Mononuclear cell (primary cell): Measurements from ENCODE around the gene MMP15. TPM values are rescaled to one million over a fixed set of nuclear protein-coding genes. Genes with fewer than 3 reads are reported as not detected.

ENCODE experiments used
- H3K27me3 ChIP-seq: 2 replicates; pipeline ENCODE4 v1.6.0; 2011; ENCODE audit warnings: low read length, control low read depth; ENCODE audit not compliant: insufficient read depth
- H3K4me1 ChIP-seq: 2 replicates; pipeline ENCODE4 v1.5.1; 2011; ENCODE audit warnings: mild to moderate bottlenecking, low read length, control low read depth; ENCODE audit not compliant: insufficient read depth
- H3K4me3 ChIP-seq: 2 replicates; pipeline ENCODE4 v1.5.1; 2011; ENCODE audit warnings: mild to moderate bottlenecking, low read length, moderate library complexity
- H3K9me3 ChIP-seq: 2 replicates; pipeline ENCODE4 v1.5.1; 2011; ENCODE audit warnings: low read depth, mild to moderate bottlenecking, control low read depth, low read length
- total RNA-seq: library from RNA; depleted of rRNA; stranded (reverse); fragments of >200 nt; gene quantifications from one replicate; pipeline ENCODE4 v1.2.3, GENCODE V29; 2012

MMP15 gene
- total RNA-seq, 1 donor, result 0.10 TPM

DNA sequence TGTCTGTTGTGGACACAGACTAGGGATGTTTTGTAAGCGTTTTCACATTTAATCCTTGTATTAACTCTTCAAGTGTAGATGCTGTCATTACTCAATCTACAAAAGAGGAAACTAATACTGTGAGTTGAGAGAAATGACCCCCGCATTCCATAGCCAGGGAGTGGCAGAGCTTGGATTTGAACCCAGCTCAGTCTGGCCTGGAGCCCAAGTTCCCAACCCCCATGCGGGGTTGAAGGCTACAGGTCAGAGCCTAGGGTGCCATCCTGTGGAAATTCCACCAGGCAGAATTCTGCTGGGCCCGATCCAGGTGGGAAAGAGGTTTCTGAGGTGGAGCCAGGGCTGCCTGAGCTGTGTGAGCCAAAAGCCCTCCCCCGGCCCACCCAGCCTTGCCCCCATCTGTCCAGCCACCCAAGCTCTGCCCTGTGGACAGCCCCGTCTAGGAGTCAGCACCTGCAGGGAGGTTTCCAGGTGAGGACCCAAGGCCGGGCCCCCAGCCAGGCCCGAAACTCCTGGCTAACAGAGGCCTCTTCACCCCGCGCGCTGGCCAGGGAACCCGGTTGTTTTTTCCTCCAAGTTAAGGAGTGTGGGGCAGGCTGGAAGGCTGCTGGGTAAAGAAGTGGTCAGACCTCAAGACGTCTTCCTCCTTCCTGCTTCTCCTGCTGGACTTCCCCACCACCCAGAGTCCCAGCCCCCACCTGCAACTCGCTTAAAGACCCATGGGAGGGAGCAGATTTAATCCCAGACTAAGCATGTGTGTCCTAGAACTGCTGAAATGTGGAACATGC is 5.7 kb downstream of the MMP15 start:
- Histone ChIP-seq H3K4me3 (no peak overlapping the region), H3K4me1 (peaks cover 12% of the 10 kb centered on the region), H3K9me3 (no peaks in the 10 kb centered on the region), H3K27me3 (peaks cover 15% of the 10 kb centered on the region)

DNA sequence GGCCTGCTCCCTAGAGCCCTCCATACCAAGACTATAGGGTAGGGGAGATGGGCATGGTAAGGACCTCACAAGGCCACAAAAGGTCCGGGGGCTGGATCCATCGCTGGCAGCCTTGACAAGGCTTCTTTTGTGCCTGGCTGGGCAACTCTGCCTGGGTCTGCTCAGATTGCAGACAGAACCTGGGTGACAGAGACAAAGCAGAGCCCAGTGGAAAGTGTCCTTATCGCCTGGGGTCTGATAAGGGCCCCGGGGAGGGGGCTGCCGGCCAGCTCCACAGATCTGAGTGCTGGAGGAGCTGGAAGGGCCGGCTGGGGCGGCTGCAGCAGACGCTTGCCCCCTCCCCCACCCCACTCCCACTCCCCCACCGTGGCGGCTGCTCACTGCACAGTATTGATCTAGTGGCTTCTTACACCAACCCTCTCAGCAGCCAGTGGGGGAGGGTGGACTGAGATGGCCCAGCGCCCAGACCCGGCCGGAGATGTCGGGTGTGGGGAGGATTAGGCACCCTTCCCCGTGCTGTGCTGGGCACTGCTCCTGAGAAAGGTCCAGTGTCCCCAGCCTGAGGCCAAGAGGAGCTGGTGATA is 7.2 kb downstream of the MMP15 start:
- H3K27me3 ChIP-seq, result peaks cover 3% of the 10 kb centered on the region
- H3K4me3 ChIP-seq, result no peak overlapping the region
- H3K4me1 ChIP-seq, result no peaks in the 10 kb centered on the region
- no peaks in the 10 kb centered on the region for H3K9me3 ChIP-seq

DNA sequence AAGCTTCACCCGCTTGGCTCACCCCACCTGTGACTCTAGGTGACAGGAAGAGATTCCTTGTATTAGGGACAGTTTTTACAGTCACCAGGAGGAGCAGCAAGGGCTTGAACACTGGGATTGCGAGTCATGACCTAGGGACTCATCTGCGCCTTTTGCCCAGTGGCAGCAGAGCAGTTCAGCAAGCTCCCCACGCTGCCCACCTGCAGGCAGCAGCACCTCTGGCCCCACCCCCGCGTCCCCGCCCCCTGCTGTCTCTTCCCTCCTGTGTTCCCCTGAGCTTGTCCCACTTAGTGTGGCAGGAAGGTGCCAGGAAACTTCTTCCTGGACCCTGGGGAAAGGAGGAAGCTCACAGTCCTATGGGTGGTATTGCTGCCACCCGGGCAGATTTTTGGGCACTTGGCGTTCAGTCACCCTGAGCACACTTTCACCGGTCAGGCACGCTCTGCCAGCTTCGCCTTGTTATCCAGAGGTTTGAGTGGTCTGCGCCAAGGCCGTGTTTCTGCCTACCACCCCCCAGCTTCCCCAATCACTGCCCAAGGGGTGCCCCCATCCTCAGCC is 8.7 kb downstream of the MMP15 start:
- H3K27me3 ChIP-seq, result no peaks in the 10 kb centered on the region
- H3K9me3 ChIP-seq, result no peaks in the 10 kb centered on the region
- H3K4me3 ChIP-seq, result no peak overlapping the region
- H3K4me1 ChIP-seq, result no peaks in the 10 kb centered on the region

DNA sequence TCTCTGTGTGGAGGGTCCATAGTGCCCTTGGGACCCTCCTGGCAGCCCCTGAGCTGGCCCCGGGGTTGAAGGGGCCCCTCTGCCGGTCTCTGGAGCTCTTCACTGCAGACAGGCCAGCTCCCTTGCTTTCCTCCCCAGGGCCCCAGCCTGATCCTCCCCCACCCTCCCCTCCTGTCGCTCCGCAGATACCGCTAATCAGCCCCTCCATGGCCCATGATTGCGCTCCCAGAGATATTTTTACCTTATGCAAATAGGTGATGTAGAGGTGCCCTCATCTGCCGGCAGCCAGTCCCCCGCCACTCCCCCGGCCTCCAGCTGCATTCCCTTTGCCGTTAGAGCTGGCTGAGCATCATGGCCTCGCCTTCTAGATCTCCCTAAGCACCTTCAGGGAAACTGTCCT is 9.2 kb downstream of the MMP15 start:
- H3K9me3 ChIP-seq, result no peaks in the 10 kb centered on the region
- no peak overlapping the region for H3K4me3 ChIP-seq
- no peaks in the 10 kb centered on the region for H3K27me3 ChIP-seq
- H3K4me1 ChIP-seq, result no peaks in the 10 kb centered on the region

DNA sequence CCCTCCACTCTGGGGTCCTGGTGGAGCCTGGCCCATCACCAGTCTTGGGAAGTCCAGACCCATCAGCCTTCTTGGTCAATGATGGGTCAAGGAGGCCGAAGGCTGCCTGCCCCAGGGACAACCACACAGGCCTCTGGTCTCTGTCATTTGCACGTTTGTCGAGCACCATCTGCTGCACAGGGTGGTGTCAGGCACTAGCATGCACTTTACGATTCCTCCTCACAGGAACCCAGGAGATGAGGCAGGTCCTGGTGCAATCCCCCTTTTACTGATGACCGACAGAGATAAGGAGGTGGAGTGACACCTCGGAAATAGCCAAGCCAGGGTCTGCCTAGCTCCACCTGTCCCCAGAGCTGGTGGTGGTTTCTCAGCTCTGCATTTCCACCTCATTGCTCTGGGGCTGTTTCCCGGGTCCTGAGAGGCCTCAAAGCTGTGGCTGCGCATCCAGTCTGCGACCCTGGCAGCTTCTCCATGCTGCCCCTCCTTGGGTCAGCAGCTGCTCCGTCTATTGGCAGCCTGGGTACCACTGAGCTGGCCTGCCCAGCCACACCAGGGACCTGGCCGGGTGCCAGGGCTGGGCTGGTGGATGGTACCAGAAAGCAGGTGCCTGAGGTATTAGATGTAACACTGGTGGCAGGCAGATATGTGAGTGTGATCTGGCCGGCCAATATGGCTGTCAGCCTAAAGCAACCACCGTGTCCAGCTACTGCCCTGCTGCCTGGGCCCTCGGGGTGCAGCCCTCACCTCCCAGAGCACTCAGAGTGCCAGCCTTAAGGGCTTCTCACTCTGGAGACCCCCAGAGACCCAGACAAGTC is 10.0 kb downstream of the MMP15 start:
- Histone ChIP-seq H3K4me3 (no peak overlapping the region), H3K27me3 (no peaks in the 10 kb centered on the region), H3K4me1 (no peaks in the 10 kb centered on the region), H3K9me3 (no peaks in the 10 kb centered on the region)

DNA sequence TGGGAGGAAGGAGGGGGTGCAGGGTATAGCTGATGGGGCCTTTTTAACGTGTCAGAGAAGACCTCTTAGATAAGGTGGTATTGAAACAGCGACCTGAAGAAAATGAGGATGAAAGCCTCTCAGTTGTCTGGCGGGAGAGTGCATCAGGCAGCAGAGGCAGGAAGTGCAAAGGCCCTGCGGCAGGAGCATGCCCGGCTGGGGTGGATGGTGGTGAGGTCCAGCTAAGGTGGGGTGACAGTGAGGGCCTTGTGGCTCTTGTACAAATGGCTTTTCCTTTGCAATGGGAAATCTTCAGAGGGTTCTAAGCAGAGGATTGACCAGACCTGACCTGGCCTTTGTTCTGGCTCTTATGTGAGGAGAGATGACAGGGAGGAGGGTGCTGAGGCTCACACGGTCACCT is 11.4 kb downstream of the MMP15 start:
- Histone ChIP-seq H3K9me3 (no peaks in the 10 kb centered on the region), H3K4me3 (no peak overlapping the region), H3K27me3 (no peaks in the 10 kb centered on the region), H3K4me1 (no peaks in the 10 kb centered on the region)

DNA sequence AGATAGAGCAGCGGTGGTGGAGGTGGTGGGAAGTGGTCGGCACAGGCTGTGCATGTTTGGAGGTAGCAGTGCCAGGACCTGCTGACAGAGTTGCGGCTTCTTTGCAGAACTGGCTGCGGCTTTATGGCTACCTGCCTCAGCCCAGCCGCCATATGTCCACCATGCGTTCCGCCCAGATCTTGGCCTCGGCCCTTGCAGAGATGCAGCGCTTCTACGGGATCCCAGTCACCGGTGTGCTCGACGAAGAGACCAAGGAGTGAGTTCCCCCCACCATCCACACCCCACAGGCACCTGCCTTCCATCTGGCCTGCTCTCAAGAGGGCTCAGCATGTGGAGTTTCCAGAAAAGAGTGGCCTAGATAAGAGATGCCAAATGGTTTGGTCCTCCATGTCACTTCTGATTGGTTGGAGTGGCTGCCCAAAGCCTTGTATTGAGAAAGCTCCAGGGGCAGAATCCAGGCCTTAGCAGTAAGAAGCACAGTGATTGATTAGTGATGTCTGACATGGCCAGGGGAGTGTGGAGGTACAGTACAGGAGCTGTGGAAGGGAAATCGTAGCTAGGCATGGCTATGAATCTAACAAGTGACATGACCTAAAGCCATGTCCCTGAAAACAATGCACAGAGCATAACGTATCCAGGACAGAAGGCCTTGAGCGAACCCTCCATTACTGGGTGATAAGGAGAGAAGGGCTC is 12.0 kb downstream of the MMP15 start:
- H3K27me3 ChIP-seq, result no peaks in the 10 kb centered on the region
- no peak overlapping the region for H3K4me3 ChIP-seq
- no peaks in the 10 kb centered on the region for H3K4me1 ChIP-seq
- H3K9me3 ChIP-seq, result no peaks in the 10 kb centered on the region

DNA sequence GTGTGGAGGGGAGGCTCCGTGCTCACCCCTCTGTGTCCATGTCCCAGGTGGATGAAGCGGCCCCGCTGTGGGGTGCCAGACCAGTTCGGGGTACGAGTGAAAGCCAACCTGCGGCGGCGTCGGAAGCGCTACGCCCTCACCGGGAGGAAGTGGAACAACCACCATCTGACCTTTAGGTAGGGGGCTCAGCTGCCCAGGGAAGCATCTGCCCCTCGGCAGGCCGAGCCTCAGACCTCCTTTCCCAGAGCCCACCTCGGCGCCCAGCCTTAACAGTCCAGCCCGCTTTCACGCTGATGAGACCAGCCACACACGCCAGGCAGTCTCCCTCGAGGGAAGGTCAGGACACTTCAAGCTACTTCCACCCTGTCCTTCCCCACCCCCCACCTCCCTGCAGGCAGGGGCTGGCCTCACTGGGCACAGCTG is 12.7 kb downstream of the MMP15 start:
- H3K27me3 ChIP-seq, result no peaks in the 10 kb centered on the region
- H3K4me3 ChIP-seq, result no peak overlapping the region
- H3K4me1 ChIP-seq, result no peaks in the 10 kb centered on the region
- no peaks in the 10 kb centered on the region for H3K9me3 ChIP-seq

DNA sequence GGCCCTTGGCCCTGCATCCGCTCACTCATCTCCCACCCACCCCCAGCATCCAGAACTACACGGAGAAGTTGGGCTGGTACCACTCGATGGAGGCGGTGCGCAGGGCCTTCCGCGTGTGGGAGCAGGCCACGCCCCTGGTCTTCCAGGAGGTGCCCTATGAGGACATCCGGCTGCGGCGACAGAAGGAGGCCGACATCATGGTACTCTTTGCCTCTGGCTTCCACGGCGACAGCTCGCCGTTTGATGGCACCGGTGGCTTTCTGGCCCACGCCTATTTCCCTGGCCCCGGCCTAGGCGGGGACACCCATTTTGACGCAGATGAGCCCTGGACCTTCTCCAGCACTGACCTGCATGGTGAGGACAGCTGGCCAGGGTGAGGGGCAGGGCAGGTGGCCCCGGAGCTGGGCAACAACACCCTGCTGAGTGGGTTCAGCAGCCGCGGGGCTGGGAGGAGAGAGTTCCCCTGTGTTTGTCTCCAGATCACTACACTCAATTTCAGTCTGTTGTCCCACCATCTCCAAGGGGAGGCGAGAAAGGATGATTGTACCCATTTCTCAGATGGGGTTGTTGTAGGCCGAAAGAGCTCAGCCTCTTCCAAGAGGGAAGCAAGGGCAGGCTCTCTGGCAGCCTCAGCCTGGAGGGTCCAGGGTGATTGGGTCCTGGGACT is 14.4 kb downstream of the MMP15 start:
- no peaks in the 10 kb centered on the region for H3K4me1 ChIP-seq
- H3K27me3 ChIP-seq, result no peaks in the 10 kb centered on the region
- no peak overlapping the region for H3K4me3 ChIP-seq
- H3K9me3 ChIP-seq, result no peaks in the 10 kb centered on the region

DNA sequence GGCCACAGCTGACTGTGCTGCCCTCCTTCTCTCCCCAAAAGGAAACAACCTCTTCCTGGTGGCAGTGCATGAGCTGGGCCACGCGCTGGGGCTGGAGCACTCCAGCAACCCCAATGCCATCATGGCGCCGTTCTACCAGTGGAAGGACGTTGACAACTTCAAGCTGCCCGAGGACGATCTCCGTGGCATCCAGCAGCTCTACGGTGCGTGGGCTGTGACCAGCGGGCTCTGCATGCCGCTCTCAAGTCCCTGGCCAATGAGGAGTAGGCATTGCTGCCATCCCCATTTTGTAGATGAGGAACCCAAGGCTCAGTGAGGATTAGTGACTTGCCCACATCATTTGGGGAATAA is 14.9 kb downstream of the MMP15 start:
- Histone ChIP-seq H3K9me3 (no peaks in the 10 kb centered on the region), H3K27me3 (no peaks in the 10 kb centered on the region), H3K4me3 (no peak overlapping the region), H3K4me1 (no peaks in the 10 kb centered on the region)

DNA sequence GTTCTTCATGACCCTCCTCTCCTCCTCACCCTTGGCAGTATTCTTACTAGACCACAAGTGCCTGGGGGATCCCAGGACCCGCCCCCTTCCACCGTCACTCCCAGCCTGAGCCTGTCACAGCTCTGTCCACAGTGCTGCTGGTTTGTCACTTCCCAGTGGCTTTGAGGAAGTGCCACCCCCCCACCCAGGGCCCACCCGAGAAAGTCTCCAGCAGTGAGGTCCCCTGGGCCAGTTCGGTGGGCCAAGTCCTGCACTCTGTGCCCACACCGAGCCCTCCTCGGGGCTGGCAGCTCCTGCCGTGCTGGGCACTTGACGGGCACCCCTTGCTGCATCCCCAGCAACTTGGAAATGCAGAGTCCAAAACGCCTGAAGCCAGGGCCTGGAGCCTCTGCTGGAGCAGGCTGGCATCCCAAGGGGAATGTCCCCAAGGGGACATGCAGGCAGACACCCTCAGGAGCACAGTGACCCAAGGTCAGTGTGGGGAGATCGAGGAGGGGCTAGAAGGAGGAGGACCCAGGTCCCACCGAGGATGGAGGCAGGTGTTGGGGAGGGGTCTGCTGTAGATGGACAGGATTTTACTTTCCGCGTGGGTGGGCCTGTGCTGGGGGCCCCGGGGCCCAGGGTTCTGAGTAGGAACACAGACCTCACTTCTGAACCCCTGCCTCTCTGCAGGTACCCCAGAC is 15.5 kb downstream of the MMP15 start:
- Histone ChIP-seq H3K27me3 (no peaks in the 10 kb centered on the region), H3K9me3 (no peaks in the 10 kb centered on the region), H3K4me1 (no peaks in the 10 kb centered on the region), H3K4me3 (no peak overlapping the region)

DNA sequence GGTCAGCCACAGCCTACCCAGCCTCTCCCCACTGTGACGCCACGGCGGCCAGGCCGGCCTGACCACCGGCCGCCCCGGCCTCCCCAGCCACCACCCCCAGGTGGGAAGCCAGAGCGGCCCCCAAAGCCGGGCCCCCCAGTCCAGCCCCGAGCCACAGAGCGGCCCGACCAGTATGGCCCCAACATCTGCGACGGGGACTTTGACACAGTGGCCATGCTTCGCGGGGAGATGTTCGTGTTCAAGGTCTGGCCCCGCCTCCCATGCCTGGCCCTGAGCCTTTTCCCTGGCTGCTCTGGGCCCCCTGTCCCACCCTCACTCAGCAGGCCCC is 16.0 kb downstream of the MMP15 start:
- no peak overlapping the region for H3K4me3 ChIP-seq
- no peaks in the 10 kb centered on the region for H3K4me1 ChIP-seq
- no peaks in the 10 kb centered on the region for H3K9me3 ChIP-seq
- no peaks in the 10 kb centered on the region for H3K27me3 ChIP-seq

DNA sequence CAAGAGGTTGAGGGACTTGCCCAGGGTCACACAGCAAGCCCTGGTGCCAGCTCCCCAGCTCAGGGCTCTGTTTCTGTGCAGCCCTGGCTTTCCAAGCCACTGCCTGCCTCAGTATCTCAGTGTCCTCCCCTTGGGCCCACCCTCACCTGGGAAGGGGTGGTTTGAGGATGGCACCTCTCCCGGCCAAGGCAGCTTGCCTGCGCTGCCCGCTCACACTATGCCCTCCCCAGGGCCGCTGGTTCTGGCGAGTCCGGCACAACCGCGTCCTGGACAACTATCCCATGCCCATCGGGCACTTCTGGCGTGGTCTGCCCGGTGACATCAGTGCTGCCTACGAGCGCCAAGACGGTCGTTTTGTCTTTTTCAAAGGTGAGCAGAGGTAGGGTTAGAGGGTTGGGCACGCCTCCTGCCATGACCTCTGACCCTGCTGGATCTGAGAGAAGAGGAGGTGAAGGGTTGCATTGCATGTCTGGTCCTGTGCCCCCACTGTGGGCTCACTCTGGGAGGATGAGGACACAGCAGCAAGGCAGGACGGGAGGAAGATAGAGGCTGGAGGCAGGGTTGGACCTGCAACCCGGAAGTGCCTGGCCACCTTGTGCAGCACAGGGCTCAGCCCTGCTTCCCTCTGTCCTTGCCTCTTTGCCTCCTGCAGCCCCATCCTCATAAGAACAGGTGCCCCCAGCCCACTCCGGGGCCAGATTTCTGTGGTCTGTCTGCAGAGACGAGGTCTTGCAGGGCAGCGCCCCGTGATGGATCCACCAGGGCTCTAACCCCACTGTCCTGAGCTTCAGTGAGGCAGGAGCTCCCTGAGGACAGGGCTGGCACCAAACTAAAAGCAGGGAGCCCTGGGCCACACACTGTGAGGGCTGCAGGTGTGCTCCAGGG is 16.7 kb downstream of the MMP15 start:
- no peaks in the 10 kb centered on the region for H3K9me3 ChIP-seq
- H3K4me1 ChIP-seq, result no peaks in the 10 kb centered on the region
- no peaks in the 10 kb centered on the region for H3K27me3 ChIP-seq
- no peak overlapping the region for H3K4me3 ChIP-seq
